ENCODE data around the gene SYNM.
A peak's percentile ranks its signal among the peaks of the same experiment; 100 is the strongest.

SYNM gene

DNA sequence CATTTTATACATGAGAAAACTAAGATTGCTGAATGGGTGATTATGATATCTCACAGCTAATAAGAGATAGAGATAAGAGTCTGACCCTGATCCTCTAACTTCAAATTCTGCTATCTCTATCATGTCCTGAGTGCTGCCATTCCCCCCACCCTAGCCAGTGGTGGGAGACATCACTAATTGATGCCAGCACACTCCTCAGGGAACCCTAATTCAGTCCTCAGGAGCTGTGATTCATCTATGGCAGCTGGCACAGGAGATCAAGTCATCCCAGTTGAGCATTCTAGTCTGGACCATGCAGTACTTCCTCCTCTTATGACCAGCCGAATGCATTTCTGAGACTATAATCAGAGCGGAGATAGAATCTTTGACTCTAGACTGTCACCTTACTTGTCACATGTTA, 71.9 kb downstream of the SYNM start:
- no peak for DNase-seq (ENCODE audit: low read depth in 2 of 2)
- TF ChIP-seq, protein P1, sequence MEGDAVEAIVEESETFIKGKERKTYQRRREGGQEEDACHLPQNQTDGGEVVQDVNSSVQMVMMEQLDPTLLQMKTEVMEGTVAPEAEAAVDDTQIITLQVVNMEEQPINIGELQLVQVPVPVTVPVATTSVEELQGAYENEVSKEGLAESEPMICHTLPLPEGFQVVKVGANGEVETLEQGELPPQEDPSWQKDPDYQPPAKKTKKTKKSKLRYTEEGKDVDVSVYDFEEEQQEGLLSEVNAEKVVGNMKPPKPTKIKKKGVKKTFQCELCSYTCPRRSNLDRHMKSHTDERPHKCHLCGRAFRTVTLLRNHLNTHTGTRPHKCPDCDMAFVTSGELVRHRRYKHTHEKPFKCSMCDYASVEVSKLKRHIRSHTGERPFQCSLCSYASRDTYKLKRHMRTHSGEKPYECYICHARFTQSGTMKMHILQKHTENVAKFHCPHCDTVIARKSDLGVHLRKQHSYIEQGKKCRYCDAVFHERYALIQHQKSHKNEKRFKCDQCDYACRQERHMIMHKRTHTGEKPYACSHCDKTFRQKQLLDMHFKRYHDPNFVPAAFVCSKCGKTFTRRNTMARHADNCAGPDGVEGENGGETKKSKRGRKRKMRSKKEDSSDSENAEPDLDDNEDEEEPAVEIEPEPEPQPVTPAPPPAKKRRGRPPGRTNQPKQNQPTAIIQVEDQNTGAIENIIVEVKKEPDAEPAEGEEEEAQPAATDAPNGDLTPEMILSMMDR (IDR thresholded peaks at IDR 0.05; ENCODE audit: low read depth, low read length), result no peak

DNA sequence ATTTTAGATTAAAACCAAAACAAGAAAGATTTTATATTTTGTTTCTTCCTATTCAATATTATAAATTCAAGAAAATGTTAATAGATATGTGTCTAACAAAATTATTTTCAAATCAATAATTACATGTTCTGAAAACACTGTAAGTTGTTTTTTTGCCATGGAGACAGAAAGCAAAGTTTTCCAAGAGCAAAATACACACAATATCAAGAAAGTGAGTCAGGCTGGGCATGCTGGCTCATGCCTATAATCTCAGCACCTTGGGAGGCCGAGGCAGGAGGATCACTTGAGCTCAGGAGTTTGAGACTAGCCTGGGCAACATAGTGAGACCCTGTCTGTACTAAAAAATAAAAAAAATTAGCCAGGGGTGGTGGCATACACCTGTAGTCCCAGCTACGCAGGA, 72.8 kb downstream of the SYNM start:
- no peak for DNase-seq (ENCODE audit: low read depth in 2 of 2)
- TF ChIP-seq, protein P1 (IDR thresholded peaks at IDR 0.05; ENCODE audit: low read depth, low read length), result no peak
- H3K4me3 ChIP-seq (replicated peaks in 1 of 2; ENCODE audit: low read depth in 2 of 2, low read length in 2 of 2), result no peak overlapping the region

More for the DNA sequence above, 71.9 kb downstream of the SYNM start:
- no peak overlapping the region for H3K4me3 ChIP-seq (replicated peaks in 1 of 2; ENCODE audit: low read depth in 2 of 2, low read length in 2 of 2)

DNA sequence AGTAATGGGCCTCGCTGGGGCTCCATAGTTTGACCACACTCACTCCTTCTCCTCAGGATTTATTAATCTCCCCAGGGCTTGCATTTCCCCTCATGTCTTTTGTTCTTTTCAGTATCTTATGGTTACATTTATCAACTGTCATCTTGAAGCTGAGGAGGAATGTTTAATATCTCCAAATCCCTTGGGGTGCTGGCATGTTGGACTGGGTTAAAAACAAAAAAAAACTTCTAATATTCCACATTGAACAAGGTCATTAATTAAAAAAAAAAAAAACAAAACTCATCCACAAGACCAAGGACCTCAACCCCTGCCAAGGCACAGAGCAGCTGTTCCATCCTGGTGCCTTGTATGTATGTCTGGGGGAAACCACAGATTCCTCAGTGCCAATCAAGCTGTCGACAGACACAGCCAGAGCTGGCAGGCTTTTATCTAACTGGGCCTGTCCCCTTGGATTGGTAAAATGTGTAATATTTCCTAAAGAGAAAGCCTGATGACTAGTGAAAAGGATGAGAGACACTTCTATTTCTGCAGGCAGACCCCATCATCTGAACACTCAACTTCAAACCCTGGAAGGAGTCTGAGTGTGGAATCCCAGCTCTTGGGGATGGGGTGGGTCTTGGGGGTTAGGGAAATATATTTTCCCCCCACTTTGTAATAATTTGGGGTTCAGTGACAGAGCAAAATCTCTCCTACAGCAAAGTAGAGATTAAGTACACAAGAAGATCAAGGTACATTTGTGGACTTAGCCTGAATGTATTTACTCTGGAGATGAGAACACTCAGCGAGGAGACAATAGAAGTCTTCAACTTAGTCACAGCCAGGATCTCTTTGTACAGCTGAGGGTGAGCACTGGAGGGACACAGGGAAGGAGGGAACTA, 75.4 kb downstream of the SYNM start:
- TF ChIP-seq, protein P1 (IDR thresholded peaks at IDR 0.05; ENCODE audit: low read depth, low read length), result no peak
- H3K4me3 ChIP-seq (replicated peaks in 1 of 2; ENCODE audit: low read depth in 2 of 2, low read length in 2 of 2), result no peak overlapping the region
- peak in 1 of 2 donors; percentile 69 for DNase-seq (ENCODE audit: low read depth in 2 of 2)

DNA sequence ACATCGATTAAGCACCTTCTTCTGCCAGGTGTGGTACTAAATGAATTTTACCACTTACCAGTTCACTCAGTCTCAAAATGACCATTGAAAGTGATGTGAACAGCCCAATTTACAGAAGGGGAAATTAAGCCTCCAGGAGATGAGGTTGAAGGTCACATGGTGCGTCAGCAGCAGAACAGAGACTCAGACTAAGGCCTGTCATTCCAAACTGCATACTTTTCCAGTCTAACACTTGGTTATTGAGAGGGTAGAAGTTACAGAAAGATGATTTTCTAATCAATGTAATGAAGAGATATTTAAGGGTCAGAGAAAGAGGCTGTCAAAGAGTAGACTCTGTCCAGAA, 76.1 kb downstream of the SYNM start:
- H3K4me3 ChIP-seq (replicated peaks in 1 of 2; ENCODE audit: low read depth in 2 of 2, low read length in 2 of 2), result no peak overlapping the region
- TF ChIP-seq, protein P1 (IDR thresholded peaks at IDR 0.05; ENCODE audit: low read depth, low read length), result no peak
- no peak for DNase-seq (ENCODE audit: low read depth in 2 of 2)

DNA sequence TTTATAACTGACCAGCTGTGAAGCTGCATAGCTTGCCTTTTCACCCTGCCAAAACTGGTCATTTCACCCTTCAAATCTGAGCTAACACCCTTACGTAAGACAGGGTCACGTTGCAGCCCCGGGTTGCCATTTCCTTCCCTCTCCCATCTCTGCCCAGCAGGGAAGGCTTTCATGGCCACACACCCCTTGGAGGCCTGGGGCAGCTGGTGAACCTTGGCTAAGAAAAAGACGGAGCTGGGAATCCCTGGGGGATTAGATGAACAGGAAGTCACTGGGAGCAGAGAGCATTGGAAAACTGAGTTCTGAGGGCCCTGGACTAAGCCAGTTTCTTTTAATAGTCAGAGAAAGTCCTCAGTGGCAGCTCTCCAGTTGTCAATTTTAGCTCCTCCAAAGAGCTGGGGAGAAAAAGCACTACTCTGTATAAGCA, 76.7 kb downstream of the SYNM start:
- no peak overlapping the region for H3K4me3 ChIP-seq (replicated peaks in 1 of 2; ENCODE audit: low read depth in 2 of 2, low read length in 2 of 2)
- peak; percentile 33 to 47 for DNase-seq (ENCODE audit: low read depth in 2 of 2)
- TF ChIP-seq, protein P1 (IDR thresholded peaks at IDR 0.05; ENCODE audit: low read depth, low read length), result no peak

DNA sequence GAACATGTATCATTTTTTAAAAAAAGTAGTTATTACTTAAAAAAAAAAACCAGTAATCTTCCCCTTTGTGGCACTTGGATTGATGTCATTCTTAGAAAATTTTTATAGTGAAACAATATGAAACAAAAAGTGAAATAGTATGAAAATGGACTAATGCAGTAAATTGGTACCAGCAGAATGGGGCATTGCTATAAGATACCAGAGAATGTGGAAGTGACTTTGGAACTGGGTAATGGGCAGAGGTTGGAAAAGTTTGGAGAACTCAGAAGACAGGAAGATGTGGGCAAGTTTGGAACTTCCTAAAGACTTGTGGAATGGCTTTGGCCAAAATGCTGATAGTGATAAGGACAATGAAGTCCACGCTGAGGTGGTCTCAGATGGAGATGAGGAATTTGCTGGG, 77.9 kb downstream of the SYNM start:
- H3K4me3 ChIP-seq (replicated peaks in 1 of 2; ENCODE audit: low read depth in 2 of 2, low read length in 2 of 2), result no peak overlapping the region
- TF ChIP-seq, protein P1 (IDR thresholded peaks at IDR 0.05; ENCODE audit: low read depth, low read length), result no peak
- no peak for DNase-seq (ENCODE audit: low read depth in 2 of 2)

Data from cardiac fibroblast (primary cell).